Fibroblast of the aortic adventitia (primary cell): Measurements from ENCODE around the gene NFE2L1. TPM values are rescaled to one million over a fixed set of nuclear protein-coding genes. Genes with fewer than 3 reads are reported as not detected.
"Not testable (repeated sequence)": the region's sequence is repeated elsewhere in the genome, so short reads cannot be mapped to it uniquely, and the experiment has no call there.

ENCODE experiments used
- DNase-seq: peaks from one replicate; pipeline ENCODE4 v3.0.0-alpha.2; 2010; ENCODE audit warnings: low read depth
- H3K4me3 ChIP-seq: 2 replicates; pipeline ENCODE4 v1.5.1; 2011; ENCODE audit warnings: low read depth, mild to moderate bottlenecking, control low read depth, low read length, moderate library complexity
- total RNA-seq: library from RNA; depleted of rRNA; stranded (reverse); fragments of >200 nt; gene quantifications from 2 replicates; pipeline ENCODE4 v1.2.3, GENCODE V29; 2012; ENCODE audit warnings: low replicate concordance
- TF ChIP-seq, protein P1 (sequence below): IDR thresholded peaks from 2 replicates; pipeline ENCODE4 v1.5.1; 2011; ENCODE audit warnings: mild to moderate bottlenecking, low read length, control low read depth, inconsistent platforms; ENCODE audit not compliant: insufficient read depth

The NFE2L1 gene
- total RNA-seq, 1 donor: 103 TPM

DNA sequence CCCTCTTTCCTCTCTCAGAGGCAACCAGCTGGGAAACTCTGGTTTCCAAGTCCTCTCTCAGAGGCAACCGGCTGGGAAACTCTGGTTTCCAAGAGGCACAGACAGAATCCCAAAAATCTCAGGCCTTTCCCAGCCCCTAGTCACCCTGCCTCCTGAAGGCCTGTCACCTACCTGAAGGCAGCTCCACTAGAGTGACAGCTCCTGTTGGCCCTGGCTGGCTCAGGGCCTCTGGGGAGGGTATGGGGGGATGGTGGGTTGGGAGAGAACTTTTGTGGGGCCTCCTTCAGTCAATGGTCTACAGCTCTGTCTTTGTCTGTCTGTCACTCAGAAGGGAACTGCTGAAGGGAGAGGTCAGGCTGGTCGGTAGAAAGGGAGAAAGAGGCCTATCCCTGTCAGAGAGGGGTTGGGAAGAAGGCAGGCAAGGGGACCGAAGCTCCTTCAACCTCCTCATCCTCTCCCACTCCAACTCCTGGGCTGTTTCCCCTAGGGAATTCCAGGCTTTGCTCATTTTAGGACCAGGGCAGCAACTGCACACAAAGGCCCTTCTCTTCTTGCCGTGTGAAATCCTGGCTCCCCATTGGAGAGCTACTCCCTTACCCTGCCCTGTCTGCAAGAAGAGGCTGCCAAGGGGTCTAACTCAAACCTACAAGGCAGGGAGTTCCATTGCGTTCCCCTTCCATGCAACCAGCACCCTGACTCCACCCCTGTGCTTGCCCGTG lies 34.1 kb upstream of the NFE2L1 start:
- H3K4me3 ChIP-seq: no peak overlapping the region
- DNase-seq: no peak
- TF ChIP-seq, protein P1, sequence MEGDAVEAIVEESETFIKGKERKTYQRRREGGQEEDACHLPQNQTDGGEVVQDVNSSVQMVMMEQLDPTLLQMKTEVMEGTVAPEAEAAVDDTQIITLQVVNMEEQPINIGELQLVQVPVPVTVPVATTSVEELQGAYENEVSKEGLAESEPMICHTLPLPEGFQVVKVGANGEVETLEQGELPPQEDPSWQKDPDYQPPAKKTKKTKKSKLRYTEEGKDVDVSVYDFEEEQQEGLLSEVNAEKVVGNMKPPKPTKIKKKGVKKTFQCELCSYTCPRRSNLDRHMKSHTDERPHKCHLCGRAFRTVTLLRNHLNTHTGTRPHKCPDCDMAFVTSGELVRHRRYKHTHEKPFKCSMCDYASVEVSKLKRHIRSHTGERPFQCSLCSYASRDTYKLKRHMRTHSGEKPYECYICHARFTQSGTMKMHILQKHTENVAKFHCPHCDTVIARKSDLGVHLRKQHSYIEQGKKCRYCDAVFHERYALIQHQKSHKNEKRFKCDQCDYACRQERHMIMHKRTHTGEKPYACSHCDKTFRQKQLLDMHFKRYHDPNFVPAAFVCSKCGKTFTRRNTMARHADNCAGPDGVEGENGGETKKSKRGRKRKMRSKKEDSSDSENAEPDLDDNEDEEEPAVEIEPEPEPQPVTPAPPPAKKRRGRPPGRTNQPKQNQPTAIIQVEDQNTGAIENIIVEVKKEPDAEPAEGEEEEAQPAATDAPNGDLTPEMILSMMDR: no peak

DNA sequence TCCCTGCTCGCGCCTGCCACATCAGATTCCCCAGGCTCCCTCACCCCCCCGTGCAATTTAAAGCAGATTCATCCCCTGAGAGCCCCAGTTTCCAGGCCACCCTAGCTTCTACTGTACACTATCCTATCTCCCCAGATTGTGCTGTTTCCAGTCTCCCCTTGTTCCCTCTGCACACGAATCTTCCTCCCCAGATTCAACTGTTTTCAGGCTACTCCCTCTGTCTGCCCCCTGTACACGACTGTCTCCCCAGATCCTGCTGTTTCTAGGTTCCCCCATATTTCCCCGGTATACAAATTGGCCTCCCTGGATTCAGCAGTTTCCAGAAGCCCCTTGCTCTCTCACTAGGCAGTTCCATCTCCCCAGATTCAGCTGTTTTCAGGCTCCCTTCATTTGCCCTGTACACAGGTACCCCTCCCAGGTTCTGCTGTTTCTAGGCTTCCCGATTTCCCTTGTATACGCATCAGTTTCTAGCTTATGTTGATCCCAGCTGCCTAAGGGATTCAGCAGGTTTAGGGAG lies 33.5 kb upstream of the NFE2L1 start:
- TF ChIP-seq, protein P1: no peak
- DNase-seq: no peak
- no peak overlapping the region for H3K4me3 ChIP-seq

DNA sequence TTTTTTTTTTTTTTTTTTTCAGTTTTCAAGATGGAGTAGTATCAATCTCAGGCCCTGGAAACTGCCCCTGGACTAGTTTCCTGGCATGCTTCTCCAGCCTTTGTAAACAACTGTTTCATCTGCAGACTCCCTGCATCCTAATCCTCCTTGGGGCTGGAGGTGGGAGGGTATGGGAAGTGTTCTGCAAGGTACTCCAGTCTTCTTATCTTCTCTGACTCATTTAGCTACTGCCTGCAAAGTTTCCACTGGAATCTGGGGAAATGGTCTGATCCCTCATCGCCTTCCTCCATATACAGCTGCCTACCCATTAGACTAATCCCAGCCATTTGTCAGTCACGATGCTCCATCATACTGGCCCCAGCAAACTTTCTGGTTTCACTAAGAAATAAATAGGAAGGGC lies 32.0 kb upstream of the NFE2L1 start:
- TF ChIP-seq, protein P1: no peak
- DNase-seq: peak; percentile 68
- no peak overlapping the region for H3K4me3 ChIP-seq

DNA sequence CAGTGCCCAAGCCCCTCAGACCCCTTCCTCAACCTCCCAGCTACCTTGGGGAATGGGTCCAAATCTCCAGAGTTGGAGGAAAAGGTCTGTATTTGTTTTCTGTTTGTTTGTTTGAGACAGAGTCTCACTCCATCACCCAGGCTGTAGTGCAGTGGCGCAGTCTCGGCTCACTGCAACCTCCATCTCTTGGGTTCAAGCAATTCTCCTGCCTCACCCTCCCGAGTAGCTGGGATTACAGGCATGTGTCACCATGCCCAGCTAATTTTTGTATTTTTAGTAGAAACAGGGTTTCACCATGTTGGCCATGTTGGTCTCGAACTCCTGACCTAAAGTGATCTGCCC lies 30.4 kb upstream of the NFE2L1 start:
- not testable (repeated sequence) for H3K4me3 ChIP-seq, DNase-seq

DNA sequence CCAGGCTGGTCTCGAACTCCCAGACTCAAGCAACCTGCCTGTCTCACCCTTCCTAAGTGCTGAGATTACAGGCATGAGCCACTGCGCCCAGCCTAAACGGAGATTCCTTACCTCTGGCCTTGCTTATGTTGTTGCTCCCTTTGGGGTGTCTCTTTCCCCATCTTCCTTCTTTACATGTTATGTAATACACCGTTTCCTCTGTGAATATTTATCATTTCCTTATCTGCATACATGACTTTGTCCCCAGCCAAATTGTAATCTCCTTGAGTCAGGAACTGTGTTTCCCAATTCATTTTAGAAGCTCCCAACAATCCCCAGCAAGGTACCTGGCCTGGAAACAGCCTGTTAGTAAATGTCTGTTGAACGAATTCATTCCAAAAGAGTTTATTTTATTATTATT lies 26.2 kb upstream of the NFE2L1 start:
- peak; percentile 45 for DNase-seq
- TF ChIP-seq, protein P1: no peak
- H3K4me3 ChIP-seq: no peak overlapping the region

DNA sequence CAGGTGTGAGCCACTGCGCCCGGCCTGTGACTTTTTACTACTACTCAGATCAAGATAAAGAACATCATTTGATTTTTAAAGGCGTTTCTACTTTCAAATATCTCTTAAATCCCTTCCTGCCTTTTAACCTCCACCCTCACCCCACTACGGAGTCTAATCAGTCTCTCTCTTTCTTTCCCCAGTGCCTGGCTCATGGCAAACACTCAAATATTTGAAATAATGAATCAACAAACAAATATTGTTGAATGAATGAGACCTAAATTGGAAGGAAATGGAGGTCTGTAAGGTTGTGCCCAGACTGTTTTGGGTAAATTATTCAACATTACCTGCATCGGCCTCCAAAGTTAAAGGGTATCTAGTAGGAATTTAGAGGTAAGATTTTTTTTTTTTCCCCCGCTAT lies 25.3 kb upstream of the NFE2L1 start:
- no peak for DNase-seq
- TF ChIP-seq, protein P1: no peak
- H3K4me3 ChIP-seq: no peak overlapping the region

DNA sequence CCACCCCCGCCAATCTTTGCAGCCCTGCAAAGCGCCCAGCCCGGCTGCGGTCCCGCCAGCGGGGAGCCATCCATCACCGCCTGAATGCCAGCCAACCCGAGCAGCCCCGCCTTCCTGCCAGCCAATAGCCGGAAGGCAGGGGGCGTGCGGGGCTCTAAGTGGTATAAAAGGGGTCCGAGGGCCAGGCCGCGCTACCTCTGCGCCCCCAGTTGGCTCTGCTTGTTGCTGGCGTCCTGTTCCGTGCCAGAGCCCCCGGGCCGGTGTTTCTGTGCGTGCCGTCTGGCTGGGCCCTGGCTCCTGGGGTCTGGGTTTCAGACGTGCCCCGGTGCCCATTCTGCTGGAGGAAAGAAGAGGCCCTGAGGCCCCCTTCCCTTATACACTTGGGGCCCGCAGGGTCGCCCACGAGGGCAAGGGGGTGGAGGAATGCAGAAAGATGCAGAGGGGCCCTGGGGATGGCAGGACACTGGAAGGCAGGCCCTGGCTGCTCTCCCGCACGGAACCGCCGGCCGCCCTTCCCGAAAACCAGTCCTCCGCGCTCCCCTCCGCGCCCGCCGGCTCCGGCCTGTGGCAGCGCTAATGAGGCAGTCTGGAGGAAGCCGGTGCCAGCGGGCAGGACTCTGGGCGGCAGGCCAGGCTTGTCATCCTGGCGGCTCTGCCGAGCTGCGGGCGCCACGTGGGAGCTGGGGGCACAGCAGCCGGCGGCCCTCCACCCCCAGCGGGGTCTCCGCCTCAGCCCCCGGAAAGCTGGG lies 24.6 kb upstream of the NFE2L1 start:
- peak; percentile 59 for DNase-seq
- TF ChIP-seq, protein P1: peak; percentile 32
- peak overlapping the region; percentile 13 for H3K4me3 ChIP-seq
